OCI-LY1 (cell line): Measurements from ENCODE around the gene ESPNL.
"Not testable (repeated sequence)": the region's sequence is repeated elsewhere in the genome, so short reads cannot be mapped to it uniquely, and the experiment has no call there.

Experiments
- H2AFZ ChIP-seq: fragments of 200-600 bp; sonication (generic), shearing (Covaris generic); 2 replicates; pipeline ENCODE4 v1.6.0; 2014; ENCODE audit warnings: antibody characterized with exemption, mild to moderate bottlenecking, low read length
- H3F3A ChIP-seq: fragments of 200-600 bp; sonication (generic), shearing (Covaris generic); 2 replicates; pipeline ENCODE4 v1.6.0; 2014; ENCODE audit warnings: mild to moderate bottlenecking, antibody characterized with exemption, low read length, moderate library complexity; ENCODE audit not compliant: insufficient read depth
- H3K27ac ChIP-seq: fragments of 200-600 bp; sonication (generic); 2 replicates; pipeline ENCODE4 v1.5.1; 2014; ENCODE audit warnings: low read length, mixed run types, mild to moderate bottlenecking, low read depth; ENCODE audit not compliant: poor library complexity, severe bottlenecking
- H3K27me3 ChIP-seq: fragments of 200-600 bp; sonication (generic); 2 replicates; pipeline ENCODE4 v1.6.0; 2014; ENCODE audit warnings: antibody characterized with exemption, mild to moderate bottlenecking, low read length, moderate library complexity; ENCODE audit not compliant: insufficient read depth
- H3K36me3 ChIP-seq: fragments of 200-600 bp; sonication (generic); 2 replicates; pipeline ENCODE4 v1.6.1; 2014; ENCODE audit warnings: mild to moderate bottlenecking, antibody characterized with exemption, low read length, moderate library complexity, mixed read lengths; ENCODE audit not compliant: insufficient read depth
- H3K4me1 ChIP-seq: fragments of 200-600 bp; sonication (generic); 2 replicates; pipeline ENCODE4 v1.5.1; 2014; ENCODE audit warnings: mild to moderate bottlenecking, low read length, moderate library complexity; ENCODE audit not compliant: insufficient read depth, severe bottlenecking
- H3K4me2 ChIP-seq: fragments of 200-600 bp; sonication (generic), shearing (Covaris generic); 2 replicates; pipeline ENCODE4 v1.6.1; 2014; ENCODE audit warnings: low read length
- H3K4me3 ChIP-seq: fragments of 200-600 bp; sonication (generic); 2 replicates; pipeline ENCODE4 v1.5.1; 2014; ENCODE audit warnings: low read length, low read depth, mild to moderate bottlenecking, mixed read lengths; ENCODE audit not compliant: poor library complexity, severe bottlenecking
- H3K79me2 ChIP-seq: fragments of 200-600 bp; shearing (Covaris generic); 2 replicates; pipeline ENCODE4 v1.6.1; 2016; ENCODE audit warnings: mixed run types, low read length, mixed read lengths; ENCODE audit not compliant: insufficient read depth
- H3K9ac ChIP-seq: fragments of 200-600 bp; sonication (generic), shearing (Covaris generic); 2 replicates; pipeline ENCODE4 v1.6.1; 2014; ENCODE audit warnings: mild to moderate bottlenecking, low read length, mixed read lengths
- H3K9me2 ChIP-seq: fragments of 200-600 bp; sonication (generic), shearing (Covaris generic); 2 replicates; pipeline ENCODE4 v1.6.1; 2014; ENCODE audit warnings: low read depth, mild to moderate bottlenecking, low read length, mixed read lengths
- H3K9me3 ChIP-seq: fragments of 200-600 bp; shearing (Covaris generic); 2 replicates; pipeline ENCODE4 v1.6.1; 2014; ENCODE audit warnings: low read length, mixed read lengths
- H4K20me1 ChIP-seq: fragments of 200-600 bp; sonication (generic), shearing (Covaris generic); 2 replicates; pipeline ENCODE4 v1.6.0; 2016; ENCODE audit warnings: mild to moderate bottlenecking, low read length; ENCODE audit not compliant: insufficient read depth
- CTCF ChIP-seq: fragments of 200-600 bp; sonication (generic), shearing (Covaris generic); IDR thresholded peaks from 2 replicates; pipeline ENCODE4 v1.5.1; 2017; ENCODE audit warnings: mild to moderate bottlenecking, antibody characterized with exemption, low read length, moderate library complexity, mixed read lengths
- EZH2 ChIP-seq: fragments of 200-600 bp; sonication (generic), shearing (Covaris generic); IDR thresholded peaks from 2 replicates; pipeline ENCODE4 v1.8.0; 2017; ENCODE audit warnings: borderline replicate concordance, mixed run types, mild to moderate bottlenecking, antibody characterized with exemption, low read length, moderate library complexity, mixed read lengths

Gene ESPNL

GRCh38 chr2:238113611-238114010 lies 13.5 kb downstream of the ESPNL start:
- Histone ChIP-seq H3K27ac (no peak overlapping the region), H3K4me3 (no peak overlapping the region)

GRCh38 chr2:238114331-238114841 lies 14.2 kb downstream of the ESPNL start:
- H3K27me3 ChIP-seq: peaks cover 8% of the 10 kb centered on the region; the same call in 1 of the 2 replicates
- H3F3A ChIP-seq: no peaks in the 10 kb centered on the region
- TF ChIP-seq EZH2: no peak
- TF ChIP-seq CTCF: no peak
- no peak overlapping the region for H3K4me3 ChIP-seq
- peaks cover 2% of the 10 kb centered on the region for H3K4me1 ChIP-seq
- H4K20me1 ChIP-seq: no peaks in the 10 kb centered on the region
- no peak overlapping the region for H3K9ac ChIP-seq
- no peaks in the 10 kb centered on the region for H3K79me2 ChIP-seq
- no peak overlapping the region for H3K4me2 ChIP-seq
- H3K27ac ChIP-seq: no peak overlapping the region
- H3K9me3 ChIP-seq: peaks cover 11% of the 10 kb centered on the region; the same call in 1 of the 2 replicates
- no peaks in the 10 kb centered on the region; the same call in 1 of the 2 replicates for H3K36me3 ChIP-seq
- H3K9me2 ChIP-seq: no peaks in the 10 kb centered on the region
- H2AFZ ChIP-seq: no peak overlapping the region

More at GRCh38 chr2:238113611-238114010, 13.5 kb downstream of the ESPNL start:
- no peak overlapping the region for H2AFZ ChIP-seq
- peaks cover 10% of the 10 kb centered on the region for H3K4me1 ChIP-seq
- TF ChIP-seq CTCF: no peak
- TF ChIP-seq EZH2: no peak
- H3K4me2 ChIP-seq: no peak overlapping the region
- no peaks in the 10 kb centered on the region for H4K20me1 ChIP-seq
- H3K9me2 ChIP-seq: no peaks in the 10 kb centered on the region
- H3K27me3 ChIP-seq: peaks cover 8% of the 10 kb centered on the region; the same call in 1 of the 2 replicates
- H3K79me2 ChIP-seq: no peaks in the 10 kb centered on the region
- H3K9ac ChIP-seq: no peak overlapping the region
- peaks cover 11% of the 10 kb centered on the region; the same call in 1 of the 2 replicates for H3K9me3 ChIP-seq
- no peaks in the 10 kb centered on the region for H3F3A ChIP-seq
- H3K36me3 ChIP-seq: no peaks in the 10 kb centered on the region; the same call in 1 of the 2 replicates

- Histone ChIP-seq H3K27me3 (peaks cover 11% of the 10 kb centered on the region), H3F3A (no peaks in the 10 kb centered on the region), H3K9me2 (no peaks in the 10 kb centered on the region), H4K20me1 (no peaks in the 10 kb centered on the region), H3K9me3 (peaks cover 11% of the 10 kb centered on the region; the same call in 1 of the 2 replicates), H3K79me2 (no peaks in the 10 kb centered on the region), H2AFZ (no peak overlapping the region), H3K9ac (no peak overlapping the region), H3K36me3 (no peaks in the 10 kb centered on the region; the same call in 1 of the 2 replicates), H3K4me2 (no peak overlapping the region), H3K27ac (no peak overlapping the region), H3K4me3 (no peak overlapping the region), H3K4me1 (no peaks in the 10 kb centered on the region)
- TF ChIP-seq CTCF (no peak), EZH2 (no peak)
Observed at GRCh38 chr2:238114851-238115660, 14.9 kb downstream of the ESPNL start.

GRCh38 chr2:238115709-238116108 lies 15.6 kb downstream of the ESPNL start:
- H3K9ac ChIP-seq, H3K27ac ChIP-seq, H2AFZ ChIP-seq, H4K20me1 ChIP-seq, H3F3A ChIP-seq, H3K4me1 ChIP-seq, H3K4me2 ChIP-seq, H3K36me3 ChIP-seq, H3K79me2 ChIP-seq, H3K4me3 ChIP-seq, H3K9me2 ChIP-seq: not testable (repeated sequence)
- Histone ChIP-seq H3K9me3 (peaks cover 11% of the 10 kb centered on the region; the same call in 1 of the 2 replicates), H3K27me3 (peaks cover 11% of the 10 kb centered on the region)
